Gastroesophageal sphincter (tissue), 4 donors: ENCODE measurements around the gene PAIP1. TPM values are rescaled to one million over a fixed set of nuclear protein-coding genes. Genes with fewer than 3 reads are reported as not detected.
A peak's percentile ranks its signal among the peaks of the same experiment; 100 is the strongest.
"Not testable (repeated sequence)": the region's sequence is repeated elsewhere in the genome, so short reads cannot be mapped to it uniquely, and the experiment has no call there.

Experiments used
- ATAC-seq: fragments of 150-250 bp; one replicate; pipeline ENCODE4 v1.9.1; 2016; ENCODE audit warnings: mild to moderate bottlenecking, moderate library complexity
- H3K27ac ChIP-seq, 4 donors: fragments of 200-600 bp; sonication (generic) in 3 of 4; 1 replicate in 3 of 4; 2 replicates in 1 of 4; pipeline ENCODE4 v1.5.1; 2016 to 2019
- H3K27me3 ChIP-seq: fragments of 200-600 bp; sonication (generic); one replicate; pipeline ENCODE4 v1.5.1; 2019
- H3K36me3 ChIP-seq, 2 donors: fragments of 200-600 bp; sonication (generic); one replicate each; pipeline ENCODE4 v1.5.1; 2019; ENCODE audit warnings: control low read depth in 1 of 2
- H3K4me1 ChIP-seq, 3 donors: fragments of 200-600 bp; sonication (generic); 1 replicate in 2 of 3; 2 replicates in 1 of 3; pipeline ENCODE4 v1.5.1; 2016 to 2019; ENCODE audit warnings: control low read depth in 2 of 3
- H3K4me3 ChIP-seq, 2 donors: fragments of 200-600 bp; sonication (generic); one replicate each; pipeline ENCODE4 v1.5.1; 2019; ENCODE audit warnings: mild to moderate bottlenecking in 1 of 2, moderate library complexity in 1 of 2
- H3K9me3 ChIP-seq, 3 donors: fragments of 200-600 bp; sonication (generic); one replicate each; pipeline ENCODE4 v1.5.1; 2017 to 2019; ENCODE audit warnings: control low read depth in 2 of 3
- CTCF ChIP-seq, 4 experiments: fragments of 200-600 bp in 2 of 4; fragments of 450-650 bp in 2 of 4; sonication (generic) in 1 of 4; IDR thresholded peaks; one replicate each; pipeline ENCODE4 v1.5.1; 2017 to 2019; ENCODE audit warnings: antibody characterized with exemption in 4 of 4, mild to moderate bottlenecking in 2 of 4, moderate library complexity in 2 of 4
- EP300 ChIP-seq: sonication (generic); formaldehyde crosslinking; IDR thresholded peaks from one replicate; pipeline ENCODE4 v1.6.1; 2017; ENCODE audit warnings: antibody characterized with exemption, mild to moderate bottlenecking
- POLR2A ChIP-seq, 2 donors: fragments of 450-650 bp; IDR thresholded peaks; one replicate each; pipeline ENCODE4 v1.6.1; 2017; ENCODE audit warnings: antibody characterized with exemption in 2 of 2, mild to moderate bottlenecking in 2 of 2, moderate library complexity in 1 of 2
- POLR2AphosphoS5 ChIP-seq: sonication (generic); formaldehyde crosslinking; IDR thresholded peaks from one replicate; pipeline ENCODE4 v1.6.1; 2017; ENCODE audit warnings: antibody characterized with exemption
- WGBS, 2 donors: methylation state at CpG; one replicate each; pipeline ENCODE4 v1.1.5; 2018; ENCODE audit warnings: low coverage in 1 of 2; 5-methylcytosine and 5-hydroxymethylcytosine counted together
- total RNA-seq, 4 donors: library from RNA; depleted of rRNA; stranded (reverse); fragments of >200 nt; gene quantifications; one replicate each; pipeline ENCODE4 v1.1.0, GENCODE V29; 2016

Gene PAIP1
- total RNA-seq, 4 donors from 2014 or later, result 86.3 to 127 (median 107) TPM

- 1 to 3% methylated on average over 11 to 20 of the region's 44 CpGs for WGBS, 2 donors
- ATAC-seq, result peak; percentile 66
- TF ChIP-seq EP300 (no peak), POLR2AphosphoS5 (peak; percentile 26)
- H3K36me3 ChIP-seq, result peaks cover 0 to 22% of the 10 kb centered on the region in 2 donors
- H3K27me3 ChIP-seq, result no peaks in the 10 kb centered on the region
- H3K4me1 ChIP-seq, result peaks cover 6 to 58% (median 19%) of the 10 kb centered on the region in 3 donors
- peak overlapping the region; percentile 66 to 99 (median 94) for H3K27ac ChIP-seq
- H3K9me3 ChIP-seq, result no peaks in the 10 kb centered on the region
- peak overlapping the region; percentile 77 to 94 for H3K4me3 ChIP-seq
These were observed 826 bp downstream of the PAIP1 start for GRCh38 chr5:43555895-43556606.

- H3K4me1 ChIP-seq, result peaks cover 6 to 72% (median 19%) of the 10 kb centered on the region in 3 donors
- H3K27ac ChIP-seq, result no peak overlapping the region
- 56 to 83% methylated on average over 1 of the region's 1 CpG for WGBS, 2 donors
- peaks cover 0 to 37% of the 10 kb centered on the region in 2 donors for H3K36me3 ChIP-seq
- H3K4me3 ChIP-seq, result peak overlapping the region in 1 of 2 donors; percentile 77
- H3K27me3 ChIP-seq, result no peaks in the 10 kb centered on the region
- no peaks in the 10 kb centered on the region for H3K9me3 ChIP-seq
- TF ChIP-seq POLR2A (IDR thresholded peaks at IDR 0.05) (no peak), POLR2AphosphoS5 (no peak), CTCF (IDR thresholded peaks at IDR 0.05) (no peak), EP300 (no peak)
- no peak for ATAC-seq
These were observed 2.4 kb downstream of the PAIP1 start for GRCh38 chr5:43554497-43554896.

- WGBS, 2 donors, result 59 to 69% methylated on average over 2 of the region's 2 CpGs
- no peak for ATAC-seq
- H3K36me3 ChIP-seq, result peaks cover 0 to 48% of the 10 kb centered on the region in 2 donors
- no peaks in the 10 kb centered on the region for H3K9me3 ChIP-seq
- H3K27ac ChIP-seq, result no peak overlapping the region
- H3K4me1 ChIP-seq, result peaks cover 6 to 83% (median 19%) of the 10 kb centered on the region in 3 donors
- no peak overlapping the region for H3K4me3 ChIP-seq
- TF ChIP-seq POLR2AphosphoS5 (no peak), EP300 (no peak), POLR2A (IDR thresholded peaks at IDR 0.05) (no peak), CTCF (IDR thresholded peaks at IDR 0.05) (no peak)
- H3K27me3 ChIP-seq, result no peaks in the 10 kb centered on the region
These were observed 3.5 kb downstream of the PAIP1 start for GRCh38 chr5:43553381-43553780.

GRCh38 chr5:43551731-43552130 is 5.1 kb downstream of the PAIP1 start:
- H3K4me1 ChIP-seq, result peaks cover 6 to 81% (median 19%) of the 10 kb centered on the region in 3 donors
- H3K27me3 ChIP-seq, result no peaks in the 10 kb centered on the region
- H3K9me3 ChIP-seq, result no peaks in the 10 kb centered on the region
- TF ChIP-seq POLR2AphosphoS5 (no peak), CTCF (IDR thresholded peaks at IDR 0.05) (no peak), EP300 (no peak), POLR2A (IDR thresholded peaks at IDR 0.05) (no peak)
- peaks cover 3 to 62% of the 10 kb centered on the region in 2 donors for H3K36me3 ChIP-seq
- WGBS, 2 donors, result 51 to 60% methylated on average over 2 of the region's 2 CpGs
- ATAC-seq, result no peak
- no peak overlapping the region for H3K4me3 ChIP-seq
- H3K27ac ChIP-seq, result no peak overlapping the region

DNA sequence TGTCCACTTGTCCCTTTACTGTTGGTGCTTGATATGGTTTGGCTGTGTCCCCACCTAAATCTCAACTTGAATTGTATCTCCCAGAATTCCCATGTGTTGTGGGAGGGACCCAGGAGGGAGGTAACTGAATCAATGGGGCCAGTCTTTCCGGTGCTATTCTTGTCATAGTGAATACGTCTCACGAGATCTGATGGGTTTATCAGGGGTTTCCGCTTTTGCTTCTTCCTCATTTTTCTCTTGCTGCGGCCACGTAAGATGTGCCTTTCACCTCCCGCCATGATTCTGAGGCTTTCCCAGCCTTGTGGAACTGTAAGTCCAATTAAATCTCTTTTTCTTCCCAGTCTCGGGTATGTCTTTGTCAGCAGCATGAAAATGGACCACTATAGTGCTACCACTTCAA is 7.6 kb downstream of the PAIP1 start:
- 93 to 94% methylated on average over 5 to 8 of the region's 8 CpGs for WGBS, 2 donors
- not testable (repeated sequence) for H3K27ac ChIP-seq, ATAC-seq, H3K4me3 ChIP-seq, H3K9me3 ChIP-seq, H3K27me3 ChIP-seq
- H3K36me3 ChIP-seq, result peaks cover 8 to 82% of the 10 kb centered on the region in 2 donors
- H3K4me1 ChIP-seq, result peaks cover 2 to 64% (median 11%) of the 10 kb centered on the region in 3 donors

DNA sequence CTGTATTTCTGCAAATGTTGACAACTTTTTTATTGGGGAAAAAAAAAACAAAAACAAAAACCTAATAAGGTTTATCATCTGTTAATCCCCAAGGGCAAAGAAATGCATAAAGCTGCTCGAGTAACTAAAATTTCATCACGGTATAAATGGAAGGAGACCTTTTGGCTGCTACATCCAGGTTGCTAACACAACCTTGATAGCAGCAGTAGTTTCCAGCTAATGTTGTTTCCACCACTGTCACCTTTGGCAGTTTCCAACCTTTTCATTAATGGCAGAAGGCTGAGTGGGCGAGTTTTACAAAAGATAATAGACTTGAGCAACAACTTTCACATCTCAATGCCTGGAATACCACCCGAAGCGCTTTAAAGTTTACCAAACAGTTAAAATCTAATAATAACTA is 8.5 kb downstream of the PAIP1 start:
- Histone ChIP-seq H3K4me1 (peaks cover 0 to 60% (median 4%) of the 10 kb centered on the region in 3 donors), H3K27me3 (no peaks in the 10 kb centered on the region), H3K36me3 (peaks cover 8 to 78% of the 10 kb centered on the region in 2 donors), H3K9me3 (no peaks in the 10 kb centered on the region), H3K4me3 (no peak overlapping the region), H3K27ac (no peak overlapping the region)
- 49 to 80% methylated on average over 5 of the region's 5 CpGs for WGBS, 2 donors
- TF ChIP-seq POLR2AphosphoS5 (no peak), POLR2A (IDR thresholded peaks at IDR 0.05) (no peak), EP300 (no peak), CTCF (IDR thresholded peaks at IDR 0.05) (no peak)
- no peak for ATAC-seq
